ENCODE data around the gene STEAP1B. TPM values are rescaled to one million over a fixed set of nuclear protein-coding genes. Genes with fewer than 3 reads are reported as not detected.
A peak's percentile ranks its signal among the peaks of the same experiment; 100 is the strongest.
"Not testable (repeated sequence)": the region's sequence is repeated elsewhere in the genome, so short reads cannot be mapped to it uniquely, and the experiment has no call there.

The STEAP1B gene
- total RNA-seq, 1 donor from 2014 or later, result not detected

- Mint-ChIP-seq H3K27ac (ENCODE audit: unreplicated experiment) (no peak overlapping the region), H3K36me3 (ENCODE audit: unreplicated experiment) (no peaks in the 10 kb centered on the region), H3K4me1 (ENCODE audit: low read depth, unreplicated experiment) (peaks cover 3% of the 10 kb centered on the region), H3K4me3 (ENCODE audit: unreplicated experiment) (no peak overlapping the region), H3K9me3 (ENCODE audit: unreplicated experiment) (peaks cover 4% of the 10 kb centered on the region), H3K27me3 (ENCODE audit: unreplicated experiment) (peaks cover 2% of the 10 kb centered on the region)
- DNase-seq, result no peak
- TF ChIP-seq, protein P1, sequence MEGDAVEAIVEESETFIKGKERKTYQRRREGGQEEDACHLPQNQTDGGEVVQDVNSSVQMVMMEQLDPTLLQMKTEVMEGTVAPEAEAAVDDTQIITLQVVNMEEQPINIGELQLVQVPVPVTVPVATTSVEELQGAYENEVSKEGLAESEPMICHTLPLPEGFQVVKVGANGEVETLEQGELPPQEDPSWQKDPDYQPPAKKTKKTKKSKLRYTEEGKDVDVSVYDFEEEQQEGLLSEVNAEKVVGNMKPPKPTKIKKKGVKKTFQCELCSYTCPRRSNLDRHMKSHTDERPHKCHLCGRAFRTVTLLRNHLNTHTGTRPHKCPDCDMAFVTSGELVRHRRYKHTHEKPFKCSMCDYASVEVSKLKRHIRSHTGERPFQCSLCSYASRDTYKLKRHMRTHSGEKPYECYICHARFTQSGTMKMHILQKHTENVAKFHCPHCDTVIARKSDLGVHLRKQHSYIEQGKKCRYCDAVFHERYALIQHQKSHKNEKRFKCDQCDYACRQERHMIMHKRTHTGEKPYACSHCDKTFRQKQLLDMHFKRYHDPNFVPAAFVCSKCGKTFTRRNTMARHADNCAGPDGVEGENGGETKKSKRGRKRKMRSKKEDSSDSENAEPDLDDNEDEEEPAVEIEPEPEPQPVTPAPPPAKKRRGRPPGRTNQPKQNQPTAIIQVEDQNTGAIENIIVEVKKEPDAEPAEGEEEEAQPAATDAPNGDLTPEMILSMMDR (IDR thresholded peaks at IDR 0.05; ENCODE audit: partially characterized antibody, unreplicated experiment), result no peak
Observed at GRCh38 chr7:22435720-22436119, 64.3 kb downstream of the STEAP1B start.

DNA sequence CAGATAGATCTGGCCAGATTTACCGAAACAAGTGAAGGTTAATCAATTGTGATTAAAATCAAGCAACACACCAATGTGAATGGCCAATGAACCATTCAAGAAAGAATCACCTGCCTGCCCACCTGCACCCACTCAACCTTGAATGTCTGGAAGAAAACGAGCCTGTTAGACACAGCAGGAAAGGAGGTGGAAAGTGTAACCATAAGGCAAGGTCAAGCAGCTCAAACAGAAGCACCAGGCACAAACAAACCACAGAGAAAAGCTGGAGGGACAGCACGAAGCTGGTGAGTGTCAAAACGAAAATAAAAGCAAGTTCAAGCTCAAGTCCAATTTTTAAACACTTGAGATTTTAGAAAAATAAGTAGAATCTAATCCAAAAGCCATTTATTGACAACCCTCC is 64.9 kb downstream of the STEAP1B start:
- H3K27me3 Mint-ChIP-seq (ENCODE audit: unreplicated experiment), result peaks cover 2% of the 10 kb centered on the region
- no peak for DNase-seq
- H3K9me3 Mint-ChIP-seq (ENCODE audit: unreplicated experiment), result peaks cover 4% of the 10 kb centered on the region
- no peaks in the 10 kb centered on the region for H3K36me3 Mint-ChIP-seq (ENCODE audit: unreplicated experiment)
- H3K4me3 Mint-ChIP-seq (ENCODE audit: unreplicated experiment), result no peak overlapping the region
- no peak overlapping the region for H3K27ac Mint-ChIP-seq (ENCODE audit: unreplicated experiment)
- H3K4me1 Mint-ChIP-seq (ENCODE audit: low read depth, unreplicated experiment), result peaks cover 3% of the 10 kb centered on the region
- TF ChIP-seq, protein P1 (IDR thresholded peaks at IDR 0.05; ENCODE audit: partially characterized antibody, unreplicated experiment), result no peak

- no peaks in the 10 kb centered on the region for H3K36me3 Mint-ChIP-seq (ENCODE audit: unreplicated experiment)
- DNase-seq, result no peak
- peaks cover 3% of the 10 kb centered on the region for H3K4me1 Mint-ChIP-seq (ENCODE audit: low read depth, unreplicated experiment)
- H3K9me3 Mint-ChIP-seq (ENCODE audit: unreplicated experiment), result peaks cover 4% of the 10 kb centered on the region
- peak overlapping the region; percentile 83 for H3K27ac Mint-ChIP-seq (ENCODE audit: unreplicated experiment)
- TF ChIP-seq, protein P1 (IDR thresholded peaks at IDR 0.05; ENCODE audit: partially characterized antibody, unreplicated experiment), result no peak
- peaks cover 2% of the 10 kb centered on the region for H3K27me3 Mint-ChIP-seq (ENCODE audit: unreplicated experiment)
- no peak overlapping the region for H3K4me3 Mint-ChIP-seq (ENCODE audit: unreplicated experiment)
Observed at GRCh38 chr7:22433710-22434460, 66.1 kb downstream of the STEAP1B start.

GRCh38 chr7:22433165-22433700 is 66.8 kb downstream of the STEAP1B start:
- H3K27ac Mint-ChIP-seq (ENCODE audit: unreplicated experiment); H3K36me3 Mint-ChIP-seq (ENCODE audit: unreplicated experiment); H3K9me3 Mint-ChIP-seq (ENCODE audit: unreplicated experiment); H3K4me3 Mint-ChIP-seq (ENCODE audit: unreplicated experiment); H3K4me1 Mint-ChIP-seq (ENCODE audit: low read depth, unreplicated experiment); H3K27me3 Mint-ChIP-seq (ENCODE audit: unreplicated experiment); DNase-seq: not testable (repeated sequence)

DNA sequence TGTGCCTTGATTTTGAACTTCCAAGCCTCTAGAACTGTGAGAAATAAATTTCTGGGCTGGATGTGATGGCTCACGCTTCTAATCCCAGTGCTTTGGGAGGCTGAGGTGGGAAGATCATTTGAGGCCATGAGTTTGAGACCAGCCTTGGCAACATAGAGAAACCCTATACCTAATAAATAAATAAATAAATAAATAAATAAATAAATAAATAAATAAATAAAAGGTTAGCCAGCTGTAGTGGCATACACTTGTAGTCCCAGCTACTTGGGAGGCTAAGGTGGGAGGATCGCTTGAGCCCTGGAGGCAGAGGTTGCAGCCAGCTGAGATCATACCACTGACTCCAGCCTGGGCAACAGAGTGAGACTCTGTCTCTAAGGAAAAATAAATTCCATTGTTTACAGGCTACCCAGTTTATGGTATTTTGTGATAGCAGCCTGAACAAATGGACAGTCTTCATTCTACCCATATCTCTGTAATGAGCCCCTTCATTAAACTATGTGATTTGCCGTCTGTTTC is 67.7 kb downstream of the STEAP1B start:
- H3K4me3 Mint-ChIP-seq (ENCODE audit: unreplicated experiment), result no peak overlapping the region
- peaks cover 4% of the 10 kb centered on the region for H3K9me3 Mint-ChIP-seq (ENCODE audit: unreplicated experiment)
- peaks cover 2% of the 10 kb centered on the region for H3K27me3 Mint-ChIP-seq (ENCODE audit: unreplicated experiment)
- H3K36me3 Mint-ChIP-seq (ENCODE audit: unreplicated experiment), result no peaks in the 10 kb centered on the region
- DNase-seq, result no peak
- H3K4me1 Mint-ChIP-seq (ENCODE audit: low read depth, unreplicated experiment), result peaks cover 3% of the 10 kb centered on the region
- TF ChIP-seq, protein P1 (IDR thresholded peaks at IDR 0.05; ENCODE audit: partially characterized antibody, unreplicated experiment), result no peak
- H3K27ac Mint-ChIP-seq (ENCODE audit: unreplicated experiment), result no peak overlapping the region
